ENCODE measurements around the gene KLF7.
"Not testable (repeated sequence)": the region's sequence is repeated elsewhere in the genome, so short reads cannot be mapped to it uniquely, and the experiment has no call there.

Gene KLF7

DNA sequence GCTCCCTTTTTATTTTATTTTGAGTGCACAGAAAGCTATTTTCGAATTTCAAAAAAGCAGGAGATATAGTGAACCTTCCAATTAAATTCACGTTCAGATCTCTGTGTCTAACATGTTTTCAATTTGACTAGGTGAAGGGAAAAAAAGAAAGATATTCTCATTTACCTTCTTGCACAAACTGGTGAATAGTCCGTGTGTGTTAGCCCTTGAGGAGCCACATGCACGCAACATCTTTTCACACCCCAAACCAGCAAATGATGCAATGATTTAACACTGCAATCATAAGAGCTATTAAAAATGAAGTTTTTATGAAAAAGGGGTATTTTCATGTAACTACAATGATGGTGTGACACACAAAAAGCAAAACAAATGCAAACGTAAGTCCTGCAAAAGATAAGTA, 116.6 kb downstream of the KLF7 start:
- DNase-seq, result no peak

DNA sequence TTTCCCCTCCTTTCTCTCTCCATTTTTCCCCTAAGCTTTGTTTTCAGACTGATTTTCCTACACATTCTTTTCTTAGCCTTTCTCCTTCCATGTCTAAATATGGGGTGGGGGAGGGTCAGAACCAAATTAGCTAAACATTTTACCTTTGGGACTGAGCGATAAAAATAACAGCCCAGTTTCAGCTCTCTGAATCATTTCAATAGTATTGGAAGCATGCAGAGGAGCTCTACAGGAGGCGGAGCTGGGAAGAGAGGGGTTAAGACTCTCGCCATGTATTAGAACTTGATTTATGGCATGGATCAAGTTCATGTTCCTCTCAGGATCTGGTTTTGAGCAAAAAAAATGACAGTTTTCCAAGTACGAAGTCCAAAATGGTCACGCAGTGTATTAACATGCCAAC, 117.3 kb downstream of the KLF7 start:
- DNase-seq, result no peak

DNA sequence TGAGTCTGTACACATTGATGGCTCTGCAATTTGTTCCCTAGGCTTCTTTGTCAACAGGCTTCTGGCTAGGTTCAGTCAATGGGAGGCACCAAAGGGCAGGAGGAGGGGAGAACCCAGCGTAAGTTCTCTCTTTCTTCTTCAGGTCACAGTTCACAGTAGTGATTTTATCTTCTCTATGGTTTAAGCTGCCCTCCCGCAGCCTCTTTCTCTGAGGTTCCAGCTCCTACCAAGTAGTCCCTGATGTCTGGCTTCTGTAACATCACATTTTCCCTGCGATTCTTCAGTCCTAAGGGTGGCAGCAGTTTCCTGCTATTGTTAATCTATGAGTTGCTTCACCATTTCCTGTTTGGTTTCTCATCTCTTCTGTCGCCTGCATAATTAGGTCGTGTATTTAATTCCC, 119.0 kb downstream of the KLF7 start:
- no peak for DNase-seq

DNA sequence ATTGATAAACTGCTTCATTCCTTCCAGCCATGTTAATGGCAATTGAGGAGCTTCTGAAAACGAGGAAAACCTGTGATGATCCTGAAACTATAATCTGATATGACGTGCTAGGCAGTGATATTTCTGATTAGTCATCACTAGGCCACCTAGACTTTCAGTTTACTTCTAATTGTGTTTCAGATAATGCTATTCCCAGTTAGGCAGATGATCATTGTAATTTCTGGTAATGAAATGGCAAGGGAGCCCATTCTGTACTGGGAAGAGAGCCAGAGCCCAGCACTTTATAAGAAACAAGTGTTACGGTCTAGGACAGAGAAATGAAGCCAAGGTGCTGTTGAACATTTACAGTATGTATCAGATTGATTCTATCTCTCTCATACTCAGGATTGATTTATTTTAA, 120.2 kb downstream of the KLF7 start:
- no peak for DNase-seq

DNA sequence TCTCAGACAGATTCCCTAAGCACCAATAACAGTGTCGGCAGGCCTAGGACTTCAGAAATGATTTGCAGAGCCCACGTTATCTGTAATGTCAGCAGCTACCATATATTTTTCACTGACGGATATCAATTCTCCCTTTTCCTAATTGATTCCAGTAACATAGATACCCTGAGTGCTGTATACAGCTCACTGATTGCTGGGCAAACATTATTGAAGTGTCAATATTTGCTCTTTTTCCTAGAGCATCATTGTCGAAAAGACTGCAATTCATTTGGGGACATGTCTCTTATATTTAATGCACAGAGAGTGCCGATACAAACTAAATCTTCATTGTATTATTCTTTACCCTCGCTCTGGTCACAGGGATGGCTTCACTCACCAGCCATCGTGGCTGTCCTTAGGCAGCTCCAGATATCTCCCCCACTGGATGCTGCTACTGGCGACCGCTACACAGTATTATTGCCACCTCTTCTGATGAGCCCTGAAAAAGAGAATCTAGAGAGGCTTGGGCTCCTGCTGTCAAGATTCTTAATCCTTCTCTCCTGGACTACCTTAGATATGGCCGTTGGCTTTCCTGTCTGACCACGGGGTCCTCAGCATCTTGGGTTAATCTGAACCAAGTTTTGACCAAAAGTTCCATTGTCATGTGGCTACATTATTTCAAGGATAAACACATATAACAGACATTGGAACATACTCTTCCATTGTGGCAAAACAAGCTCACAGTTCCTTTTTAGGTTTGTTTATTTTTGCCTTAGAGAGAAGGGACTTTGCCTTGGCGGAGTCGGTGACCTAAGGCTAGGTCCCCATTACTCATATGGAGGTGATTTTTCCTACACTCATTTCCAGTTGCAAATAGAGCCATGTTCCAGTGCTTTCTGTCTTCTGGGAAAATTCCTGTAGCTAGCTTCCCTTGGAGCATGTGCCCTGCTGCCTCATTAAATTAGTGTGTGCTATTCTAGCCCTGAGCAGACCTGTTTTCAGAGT, 121.1 kb downstream of the KLF7 start:
- DNase-seq, result no peak

DNA sequence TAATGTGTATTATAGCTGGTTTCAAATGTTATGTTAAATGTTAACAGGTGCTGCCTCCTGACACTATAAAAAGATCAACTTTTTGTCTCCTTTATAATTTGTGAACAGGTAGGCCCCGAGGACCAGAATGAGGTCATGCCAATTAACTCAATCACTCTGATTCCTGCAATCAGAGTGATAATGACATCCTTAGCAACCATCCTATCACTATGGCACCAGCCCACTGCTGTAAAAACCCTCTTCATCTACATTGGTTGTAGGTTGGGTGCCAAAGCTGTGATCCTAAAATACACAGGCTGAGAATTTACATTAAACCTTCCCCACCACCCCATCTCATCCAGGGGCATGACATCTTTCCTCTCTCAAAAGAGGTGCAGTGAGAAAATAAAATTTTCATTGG, 122.9 kb downstream of the KLF7 start:
- DNase-seq, result no peak

DNA sequence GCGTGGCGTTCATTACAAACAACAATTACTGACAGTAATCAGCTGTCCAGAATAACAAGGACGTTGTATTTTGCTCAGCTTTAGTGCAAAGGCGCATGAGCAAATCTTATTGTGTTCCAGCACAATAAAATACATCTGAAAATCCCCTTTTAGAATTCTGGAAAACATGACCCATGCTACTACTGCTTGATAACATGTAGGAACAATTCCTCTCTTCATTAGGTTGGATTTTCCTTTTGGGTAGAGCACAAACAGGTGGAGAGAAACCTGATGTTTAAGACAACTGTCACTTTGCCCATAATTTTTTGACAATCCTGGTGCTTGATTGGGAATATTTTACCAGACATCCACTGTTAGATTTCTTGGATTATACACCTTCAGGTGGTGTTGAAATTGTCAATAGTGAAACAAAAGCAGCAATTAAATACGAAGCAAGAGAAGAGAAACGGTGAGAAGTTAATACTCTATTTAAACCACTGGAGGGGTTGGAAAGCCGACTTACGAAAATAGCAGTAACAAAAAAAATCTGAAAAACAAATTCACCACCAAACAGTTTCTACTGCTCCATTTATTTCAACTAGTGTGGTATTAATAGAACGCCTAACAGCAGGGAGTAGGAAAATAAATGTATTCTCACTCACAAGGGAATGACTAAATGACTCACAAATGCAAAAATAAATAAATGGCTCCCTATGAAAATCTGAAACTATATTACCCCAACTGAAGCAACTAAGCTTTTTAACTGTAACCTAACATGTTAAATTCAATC, 123.8 kb downstream of the KLF7 start:
- no peak for DNase-seq

DNA sequence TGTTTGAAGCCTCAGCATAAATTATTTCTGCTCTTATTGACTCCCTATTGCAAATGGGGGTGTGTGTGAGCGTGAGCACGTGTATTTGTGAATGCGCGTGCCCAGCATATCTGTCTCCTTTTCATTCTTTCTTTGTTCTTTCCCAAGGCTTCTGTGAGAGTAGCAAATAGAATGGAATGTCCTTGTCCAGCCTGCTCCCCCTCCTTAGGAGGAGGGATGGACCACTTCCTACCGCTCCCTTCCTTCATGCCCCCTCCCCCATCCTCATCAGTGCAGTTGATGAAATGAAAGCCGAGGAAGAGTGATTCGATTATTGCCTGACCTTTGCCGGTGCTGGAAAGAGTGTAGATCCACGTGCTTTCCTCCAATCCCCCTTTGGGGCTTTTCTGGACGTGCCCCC, 124.5 kb downstream of the KLF7 start:
- no peak for DNase-seq

DNA sequence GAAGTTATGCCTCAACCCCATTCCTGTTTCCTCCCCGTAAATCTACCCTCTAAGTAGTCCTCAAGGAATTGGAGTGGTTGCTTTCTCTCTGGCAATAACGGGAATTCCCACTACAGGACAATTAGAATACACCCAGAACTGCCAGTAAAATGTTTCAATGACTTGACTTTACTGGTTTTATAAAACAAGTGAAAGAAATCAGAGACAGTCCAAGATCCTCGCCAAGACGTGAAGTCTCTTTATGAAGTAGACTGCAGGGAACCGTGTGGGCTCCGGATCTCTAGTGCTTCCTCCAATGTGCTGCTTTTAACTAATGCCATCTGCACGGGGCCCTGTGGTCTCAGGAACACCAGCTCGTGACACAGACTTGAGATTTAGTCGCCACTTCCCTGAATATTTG, 125.1 kb downstream of the KLF7 start:
- DNase-seq, result no peak

DNA sequence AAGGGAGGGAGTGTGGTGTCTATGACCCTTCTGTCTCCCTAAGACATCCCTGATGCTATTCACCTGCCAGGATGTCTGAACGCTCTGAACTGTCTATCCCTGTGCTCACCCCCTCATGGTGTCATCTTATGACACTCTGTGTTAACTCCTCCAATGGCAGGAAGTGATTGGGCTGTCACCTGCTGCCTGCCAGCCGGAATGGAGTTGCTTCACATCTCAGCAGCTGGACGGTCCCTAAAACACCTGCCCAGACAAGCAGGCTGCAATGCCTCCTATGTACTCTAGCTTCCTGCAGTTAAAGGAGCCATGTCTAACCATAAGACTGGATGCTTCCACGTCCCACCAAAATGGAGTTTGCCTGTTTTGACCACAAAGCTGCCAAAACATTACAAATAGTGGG, 126.5 kb downstream of the KLF7 start:
- DNase-seq, result no peak

DNA sequence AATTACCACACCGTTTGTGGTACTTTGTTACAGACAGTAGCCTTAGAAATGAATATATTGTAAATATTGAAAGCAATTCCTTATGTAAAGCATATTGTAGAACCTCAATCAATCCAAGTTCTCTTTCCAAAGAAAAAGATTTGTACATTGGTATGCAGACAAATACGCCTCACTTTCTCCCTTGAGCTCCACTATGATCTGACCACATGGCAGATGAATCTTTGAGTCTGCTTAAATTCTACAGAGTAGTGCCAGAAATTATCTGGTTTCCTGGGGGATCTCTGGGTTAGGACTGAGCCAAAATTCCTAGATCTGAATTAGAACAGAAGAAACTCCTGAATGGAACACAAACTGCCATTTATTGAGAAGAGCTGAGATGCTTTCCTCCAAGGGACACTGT, 127.4 kb downstream of the KLF7 start:
- DNase-seq, result no peak

DNA sequence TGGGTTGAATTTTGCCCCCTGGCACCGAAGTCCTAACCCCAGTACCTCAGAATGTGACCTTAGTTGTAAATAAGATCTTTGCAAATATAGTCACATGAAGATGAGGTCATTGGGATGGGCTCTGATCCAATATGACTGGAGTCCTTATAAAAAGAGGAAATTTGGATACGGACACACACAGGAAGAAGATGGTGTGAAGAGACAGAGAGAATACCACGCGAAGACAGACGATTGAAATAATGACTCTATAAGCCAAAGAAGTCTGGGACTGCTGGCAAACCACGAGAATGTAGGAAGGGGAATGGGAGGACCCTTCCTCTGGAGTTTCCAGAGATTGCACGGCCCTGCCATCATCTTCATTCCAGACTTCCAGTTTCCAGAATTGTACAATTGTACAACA, 127.9 kb downstream of the KLF7 start:
- no peak for DNase-seq

DNA sequence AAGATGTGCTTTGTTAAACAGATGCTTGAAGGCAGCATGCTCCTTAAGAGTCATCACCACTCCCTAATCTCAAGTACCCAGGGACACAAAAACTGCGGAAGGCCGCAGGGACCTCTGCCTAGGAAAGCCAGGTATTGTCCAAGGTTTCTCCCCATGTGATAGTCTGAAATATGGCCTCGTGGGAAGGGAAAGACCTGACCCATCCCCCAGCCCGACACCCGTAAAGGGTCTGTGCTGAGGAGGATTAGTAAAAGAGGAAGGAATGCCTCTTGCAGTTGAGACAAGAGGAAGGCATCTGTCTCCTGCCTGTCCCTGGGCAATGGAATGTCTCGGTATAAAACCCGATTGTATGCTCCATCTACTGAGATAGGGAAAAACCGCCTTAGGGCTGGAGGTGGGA, 128.7 kb downstream of the KLF7 start:
- DNase-seq, result not testable (repeated sequence)

DNA sequence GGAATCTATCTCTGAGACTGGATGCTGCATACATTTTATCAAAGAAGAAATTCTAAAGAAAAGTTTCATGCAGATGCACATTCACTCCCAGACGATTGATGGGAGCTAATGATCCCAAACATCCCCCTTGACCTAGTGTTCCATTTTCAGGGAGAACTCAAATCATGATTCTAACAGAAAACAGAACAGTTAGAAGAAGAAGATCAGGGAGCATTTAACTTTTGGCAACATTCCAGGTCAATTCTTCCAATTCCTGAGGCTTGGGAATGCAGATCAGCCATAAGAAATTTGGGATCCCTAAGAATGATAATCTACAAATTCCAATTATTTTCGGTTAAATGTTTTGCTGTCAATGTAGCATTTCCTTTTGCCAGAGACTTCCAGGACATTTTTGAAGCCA, 129.9 kb downstream of the KLF7 start:
- no peak for DNase-seq

DNA sequence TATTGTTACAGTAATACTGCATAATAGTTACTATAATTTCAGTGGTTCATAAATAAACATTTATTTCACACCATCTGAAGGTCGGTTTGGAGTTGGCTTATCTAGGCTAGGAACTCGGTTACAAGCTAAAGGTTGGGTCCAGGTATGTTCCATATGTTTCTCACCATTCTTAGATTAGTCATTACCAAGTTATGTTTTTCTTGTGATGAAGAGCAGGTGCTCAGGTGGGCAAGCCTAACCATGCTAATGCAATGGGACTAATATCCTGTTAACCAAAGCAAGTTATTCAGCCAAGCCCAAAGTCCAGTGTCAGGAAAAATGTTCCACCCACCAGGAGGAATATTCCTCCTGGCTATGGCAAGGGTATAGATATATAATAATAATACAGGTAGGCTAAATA, 133.3 kb downstream of the KLF7 start:
- no peak for DNase-seq

Data from CD4-positive, alpha-beta T cell treated with Interferon gamma for 1 hour (primary cell).